Measurements from ENCODE around the gene UTP4.

DNA sequence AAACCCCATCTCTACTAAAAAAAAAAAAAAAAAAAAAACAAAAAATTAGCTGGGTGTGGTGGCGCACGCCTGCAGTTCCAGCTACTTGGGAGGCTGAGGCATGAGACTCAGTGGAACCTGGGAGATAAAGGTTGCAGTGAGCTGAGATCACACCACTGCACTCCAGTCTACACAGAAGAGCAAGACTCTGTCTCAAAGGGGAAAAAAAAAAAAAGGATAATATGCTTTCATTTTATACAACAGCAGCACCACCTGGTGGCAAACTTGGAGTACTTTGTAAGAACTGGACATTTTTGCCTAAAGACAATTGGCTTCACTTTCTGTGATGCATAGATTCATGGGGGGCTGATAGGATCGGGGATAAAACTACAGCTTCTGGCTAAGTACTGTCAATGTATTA, 8.5 kb upstream of the UTP4 start:
- TF ChIP-seq EZH2phosphoT487 (IDR thresholded peaks at IDR 0.05), result no peak
- TF ChIP-seq, protein P1, sequence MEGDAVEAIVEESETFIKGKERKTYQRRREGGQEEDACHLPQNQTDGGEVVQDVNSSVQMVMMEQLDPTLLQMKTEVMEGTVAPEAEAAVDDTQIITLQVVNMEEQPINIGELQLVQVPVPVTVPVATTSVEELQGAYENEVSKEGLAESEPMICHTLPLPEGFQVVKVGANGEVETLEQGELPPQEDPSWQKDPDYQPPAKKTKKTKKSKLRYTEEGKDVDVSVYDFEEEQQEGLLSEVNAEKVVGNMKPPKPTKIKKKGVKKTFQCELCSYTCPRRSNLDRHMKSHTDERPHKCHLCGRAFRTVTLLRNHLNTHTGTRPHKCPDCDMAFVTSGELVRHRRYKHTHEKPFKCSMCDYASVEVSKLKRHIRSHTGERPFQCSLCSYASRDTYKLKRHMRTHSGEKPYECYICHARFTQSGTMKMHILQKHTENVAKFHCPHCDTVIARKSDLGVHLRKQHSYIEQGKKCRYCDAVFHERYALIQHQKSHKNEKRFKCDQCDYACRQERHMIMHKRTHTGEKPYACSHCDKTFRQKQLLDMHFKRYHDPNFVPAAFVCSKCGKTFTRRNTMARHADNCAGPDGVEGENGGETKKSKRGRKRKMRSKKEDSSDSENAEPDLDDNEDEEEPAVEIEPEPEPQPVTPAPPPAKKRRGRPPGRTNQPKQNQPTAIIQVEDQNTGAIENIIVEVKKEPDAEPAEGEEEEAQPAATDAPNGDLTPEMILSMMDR (IDR thresholded peaks at IDR 0.05), result peak; percentile 77
